ENCODE results near the gene FCHSD2.

DNA sequence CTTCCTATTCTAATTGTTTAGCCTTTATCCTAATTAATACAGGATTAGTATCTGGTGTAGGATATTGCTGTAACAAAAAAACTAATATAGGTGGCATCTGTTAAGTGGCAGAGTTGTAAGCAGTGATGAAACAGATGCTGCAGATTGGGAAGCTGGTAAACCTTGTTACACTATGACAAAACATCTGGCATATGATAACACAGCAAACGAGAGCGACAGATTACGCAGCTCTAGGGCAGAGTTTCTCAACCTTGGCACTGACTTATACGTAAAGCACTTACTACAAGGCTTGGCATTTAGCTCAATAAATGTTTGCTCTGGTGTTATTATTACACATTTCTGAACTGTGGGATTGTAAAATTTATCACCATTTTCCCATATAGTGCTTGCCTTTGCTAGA, 190.9 kb downstream of the FCHSD2 start:
- TF ChIP-seq ZNF367 (CRISPR knock-in tag; IDR thresholded peaks at IDR 0.05; ENCODE audit: borderline replicate concordance) (no peak), ZSCAN31 (CRISPR knock-in tag; IDR thresholded peaks at IDR 0.05; ENCODE audit: low read depth) (no peak), ZBTB49 (CRISPR knock-in tag; IDR thresholded peaks at IDR 0.05; ENCODE audit: borderline replicate concordance) (no peak), ZFX (CRISPR knock-in tag; IDR thresholded peaks at IDR 0.05; ENCODE audit: low read depth) (no peak), ZNF263 (CRISPR knock-in tag; IDR thresholded peaks at IDR 0.05) (no peak), CEBPB (IDR thresholded peaks at IDR 0.05; ENCODE audit: borderline replicate concordance, low read depth, low read length) (no peak)
- TF ChIP-seq, protein P1, sequence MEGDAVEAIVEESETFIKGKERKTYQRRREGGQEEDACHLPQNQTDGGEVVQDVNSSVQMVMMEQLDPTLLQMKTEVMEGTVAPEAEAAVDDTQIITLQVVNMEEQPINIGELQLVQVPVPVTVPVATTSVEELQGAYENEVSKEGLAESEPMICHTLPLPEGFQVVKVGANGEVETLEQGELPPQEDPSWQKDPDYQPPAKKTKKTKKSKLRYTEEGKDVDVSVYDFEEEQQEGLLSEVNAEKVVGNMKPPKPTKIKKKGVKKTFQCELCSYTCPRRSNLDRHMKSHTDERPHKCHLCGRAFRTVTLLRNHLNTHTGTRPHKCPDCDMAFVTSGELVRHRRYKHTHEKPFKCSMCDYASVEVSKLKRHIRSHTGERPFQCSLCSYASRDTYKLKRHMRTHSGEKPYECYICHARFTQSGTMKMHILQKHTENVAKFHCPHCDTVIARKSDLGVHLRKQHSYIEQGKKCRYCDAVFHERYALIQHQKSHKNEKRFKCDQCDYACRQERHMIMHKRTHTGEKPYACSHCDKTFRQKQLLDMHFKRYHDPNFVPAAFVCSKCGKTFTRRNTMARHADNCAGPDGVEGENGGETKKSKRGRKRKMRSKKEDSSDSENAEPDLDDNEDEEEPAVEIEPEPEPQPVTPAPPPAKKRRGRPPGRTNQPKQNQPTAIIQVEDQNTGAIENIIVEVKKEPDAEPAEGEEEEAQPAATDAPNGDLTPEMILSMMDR (CRISPR knock-in tag; IDR thresholded peaks at IDR 0.05), result no peak
